WTC11 (cell line): ENCODE data around the gene FNDC5. TPM values are rescaled to one million over a fixed set of nuclear protein-coding genes. Genes with fewer than 3 reads are reported as not detected.

Experiments
- ATAC-seq: fragments of 200-7000 bp; cut with Tn5 transposase; 2 replicates; pipeline ENCODE4 v1.10.0; 2021; ENCODE audit warnings: mild to moderate bottlenecking, moderate library complexity
- CTCF ChIA-PET: fragments of 300-600 bp; sonication (Branson Sonifier 250); formaldehyde crosslinking; loops from one replicate; lab custom pipeline; 2021; ENCODE audit warnings: antibody characterized with exemption; lab: Charles Lee
- POLR2A ChIA-PET: fragments of 350-600 bp; sonication (Branson Sonifier 250); formaldehyde crosslinking; loops from one replicate; lab custom pipeline; 2021; ENCODE audit warnings: antibody characterized with exemption; lab: Charles Lee
- DNase-seq: peaks from one replicate; pipeline ENCODE4 v3.0.0; 2021; ENCODE audit warnings: low spot score
- H3K27ac Mint-ChIP-seq: 2 replicates; pipeline ENCODE4 v1.8.0; 2021; ENCODE audit warnings: mixed read lengths
- H3K27me3 Mint-ChIP-seq: 2 replicates; pipeline ENCODE4 v1.8.0; 2021; ENCODE audit warnings: low read depth, mild to moderate bottlenecking, moderate library complexity, mixed read lengths
- H3K36me3 Mint-ChIP-seq: 2 replicates; pipeline ENCODE4 v1.8.0; 2021; ENCODE audit warnings: mixed read lengths
- H3K4me1 Mint-ChIP-seq: 2 replicates; pipeline ENCODE4 v1.8.0; 2022; ENCODE audit warnings: mixed read lengths
- H3K4me3 Mint-ChIP-seq: 2 replicates; pipeline ENCODE4 v1.8.0; 2021; ENCODE audit warnings: mild to moderate bottlenecking, moderate library complexity, mixed read lengths
- H3K9me3 Mint-ChIP-seq: 2 replicates; pipeline ENCODE4 v1.8.0; 2021; ENCODE audit warnings: mixed read lengths
- ATF1 ChIP-seq: sonication (generic); formaldehyde crosslinking; IDR thresholded peaks from 2 replicates; pipeline ENCODE4 v1.8.1; 2023; ENCODE audit warnings: mild to moderate bottlenecking, moderate library complexity, missing genetic modification reagents
- CREB1 ChIP-seq: sonication (generic); formaldehyde crosslinking; IDR thresholded peaks from 2 replicates; pipeline ENCODE4 v1.8.0; 2023; ENCODE audit warnings: mild to moderate bottlenecking, missing genetic modification reagents
- CREM ChIP-seq: sonication (generic); formaldehyde crosslinking; IDR thresholded peaks from 2 replicates; pipeline ENCODE4 v1.8.1; 2022; ENCODE audit warnings: mild to moderate bottlenecking, missing genetic modification reagents, moderate library complexity
- ETV6 ChIP-seq: sonication (generic); formaldehyde crosslinking; IDR thresholded peaks from 2 replicates; pipeline ENCODE4 v1.8.1; 2022; ENCODE audit warnings: mild to moderate bottlenecking, missing genetic modification reagents
- FOXJ3 ChIP-seq: sonication (generic); formaldehyde crosslinking; IDR thresholded peaks from 2 replicates; pipeline ENCODE4 v1.9.0; 2021; ENCODE audit warnings: missing genetic modification reagents, mild to moderate bottlenecking, borderline replicate concordance
- FOXK1 ChIP-seq: sonication (generic); formaldehyde crosslinking; IDR thresholded peaks from 2 replicates; pipeline ENCODE4 v1.8.0; 2022; ENCODE audit warnings: mild to moderate bottlenecking, moderate library complexity, missing genetic modification reagents
- HMGA2 ChIP-seq: fragments of 250-450 bp; sonication (Bioruptor Pico); IDR thresholded peaks from 2 replicates; pipeline ENCODE4 v1.4.0; 2021; ENCODE audit warnings: mild to moderate bottlenecking, moderate library complexity
- KAT7 ChIP-seq: sonication (generic); formaldehyde crosslinking; IDR thresholded peaks from 2 replicates; pipeline ENCODE4 v1.8.1; 2023; ENCODE audit warnings: missing genetic modification reagents, mild to moderate bottlenecking, borderline replicate concordance
- MYBL2 ChIP-seq: sonication (generic); formaldehyde crosslinking; IDR thresholded peaks from 2 replicates; pipeline ENCODE4 v1.8.1; 2023; ENCODE audit warnings: mild to moderate bottlenecking, moderate library complexity, missing genetic modification reagents
- NFYB ChIP-seq: sonication (generic); formaldehyde crosslinking; conservative IDR thresholded peaks from 2 replicates; pipeline ENCODE4 v1.8.0; 2022; ENCODE audit warnings: low read depth, missing genetic modification reagents
- NR2C2 ChIP-seq: sonication (generic); formaldehyde crosslinking; IDR thresholded peaks from 2 replicates; pipeline ENCODE4 v1.8.0; 2022; ENCODE audit warnings: mild to moderate bottlenecking, missing genetic modification reagents
- OVOL2 ChIP-seq: fragments of 250-450 bp; sonication (Bioruptor Pico); IDR thresholded peaks from 2 replicates; pipeline ENCODE4 v1.9.0; 2021; ENCODE audit warnings: mild to moderate bottlenecking, borderline replicate concordance
- PRRX2 ChIP-seq: fragments of 250-450 bp; sonication (Bioruptor Pico); IDR thresholded peaks from 2 replicates; pipeline ENCODE4 v1.8.0; 2021; ENCODE audit warnings: mild to moderate bottlenecking
- RELA ChIP-seq: sonication (generic); formaldehyde crosslinking; IDR thresholded peaks from 2 replicates; pipeline ENCODE4 v1.8.1; 2022; ENCODE audit warnings: missing genetic modification reagents, mild to moderate bottlenecking, borderline replicate concordance
- RORB ChIP-seq: fragments of 250-450 bp; sonication (Bioruptor Pico); IDR thresholded peaks from 2 replicates; pipeline ENCODE4 v1.9.0; 2021; ENCODE audit warnings: mild to moderate bottlenecking
- SMAD4 ChIP-seq: sonication (generic); formaldehyde crosslinking; IDR thresholded peaks from 2 replicates; pipeline ENCODE4 v1.8.0; 2022; ENCODE audit warnings: mild to moderate bottlenecking, missing genetic modification reagents
- ZNF121 ChIP-seq: sonication (generic); formaldehyde crosslinking; IDR thresholded peaks from 2 replicates; pipeline ENCODE4 v1.8.0; 2023; ENCODE audit warnings: missing genetic modification reagents
- ZNF416 ChIP-seq: fragments of 250-450 bp; sonication (Bioruptor Pico); IDR thresholded peaks from 2 replicates; pipeline ENCODE4 v1.9.0; 2021; ENCODE audit warnings: mild to moderate bottlenecking, inconsistent platforms
- total RNA-seq: library from RNA; stranded (reverse); gene quantifications from 3 replicates; pipeline ENCODE4 v1.2.3, GENCODE V29; 2021
- TF ChIP-seq, protein P1 (sequence below): sonication (generic); formaldehyde crosslinking; IDR thresholded peaks from 2 replicates; pipeline ENCODE4 v1.8.1; 2023; ENCODE audit warnings: mild to moderate bottlenecking, missing genetic modification reagents, borderline replicate concordance
- TF ChIP-seq, protein P2 (sequence below): fragments of 200-600 bp; IDR thresholded peaks from 2 replicates; pipeline ENCODE4 v1.8.0; 2022; ENCODE audit warnings: antibody characterized with exemption
- TF ChIP-seq, protein P3 (sequence below): fragments of 250-450 bp; sonication (Bioruptor Pico); IDR thresholded peaks from 2 replicates; pipeline ENCODE4 v1.8.0; 2021; ENCODE audit warnings: mild to moderate bottlenecking
- TF ChIP-seq, protein P4 (sequence below): fragments of 250-450 bp; sonication (Bioruptor Pico); IDR thresholded peaks from 2 replicates; pipeline ENCODE4 v2.1.2; 2022; ENCODE audit warnings: mild to moderate bottlenecking, moderate library complexity
- TF ChIP-seq, protein P5 (sequence below): sonication (generic); formaldehyde crosslinking; IDR thresholded peaks from 2 replicates; pipeline ENCODE4 v1.8.1; 2023; ENCODE audit warnings: mild to moderate bottlenecking, missing genetic modification reagents
- TF ChIP-seq, protein P6 (sequence below): fragments of 250-450 bp; sonication (Bioruptor Pico); IDR thresholded peaks from 2 replicates; pipeline ENCODE4 v1.9.0; 2021; ENCODE audit warnings: moderate library complexity, mild to moderate bottlenecking, inconsistent platforms, borderline replicate concordance
- TF ChIP-seq, protein P7 (sequence below): sonication (generic); formaldehyde crosslinking; IDR thresholded peaks from 2 replicates; pipeline ENCODE4 v1.8.1; 2023; ENCODE audit warnings: mild to moderate bottlenecking, moderate library complexity, missing genetic modification reagents

FNDC5 gene
- total RNA-seq, 1 experiment from 2014 or later = 1.2 TPM

DNA sequence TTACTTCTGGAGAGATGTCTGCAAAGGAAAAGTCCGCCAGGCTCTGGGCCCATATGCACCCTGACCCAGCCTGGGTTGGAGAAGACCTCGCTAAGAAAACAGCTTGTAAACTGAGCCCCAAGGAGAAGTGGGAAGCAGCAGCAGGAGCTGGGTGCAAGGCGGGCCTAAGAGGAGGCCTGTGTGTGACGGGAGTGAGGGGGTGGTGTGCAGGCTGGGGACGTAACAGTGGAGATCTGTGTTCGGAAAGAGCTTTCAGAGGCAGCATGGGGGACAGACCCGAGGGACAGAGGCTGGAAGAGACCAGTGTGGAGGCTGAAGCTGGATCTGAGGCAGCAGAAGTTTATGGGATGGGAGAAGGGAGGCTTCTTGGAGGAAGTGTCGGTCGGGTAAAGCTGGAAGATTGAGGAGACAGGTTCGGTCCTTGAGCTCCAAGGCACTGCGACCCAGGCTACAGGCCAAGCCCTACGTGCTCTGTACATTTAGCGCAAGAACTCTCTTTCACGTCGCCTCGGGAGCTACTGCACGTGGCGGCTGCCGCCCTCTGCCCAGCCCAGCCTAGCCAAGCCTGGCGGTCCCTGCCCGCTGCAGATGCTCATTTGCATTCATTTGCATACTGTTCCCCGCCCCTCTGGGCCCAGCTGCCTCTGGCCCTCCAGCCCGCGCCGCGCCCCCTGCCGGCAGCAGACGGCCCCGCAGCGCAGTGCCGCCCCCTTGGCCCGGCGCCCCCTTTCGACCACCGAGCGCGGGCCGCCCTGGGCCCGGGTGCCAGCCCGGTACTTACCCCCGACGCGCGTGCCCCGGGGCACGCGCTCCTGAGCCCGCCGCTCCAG lies 21.9 kb upstream of the FNDC5 start:
- DNase-seq = peak; percentile 92
- Mint-ChIP-seq H3K9me3 (peaks cover 7% of the 10 kb centered on the region), H3K4me1 (peaks cover 11% of the 10 kb centered on the region), H3K36me3 (no peaks in the 10 kb centered on the region), H3K27me3 (peaks cover 59% of the 10 kb centered on the region), H3K27ac (no peak overlapping the region), H3K4me3 (peak overlapping the region; percentile 79)
- peak; percentile 85 for ATAC-seq
- ChIA-PET POLR2A (no interaction called here), CTCF (interaction anchor here (0.6 to 7.4 kb wide), 51 partner anchors 8 to 1172 kb away, joined by 3 to 80 read pairs (median 4); partner anchors contain the start of genes AZIN2, BSDC1, FNDC5 and RNF19B)
- TF ChIP-seq HMGA2 (no peak), ZNF416 (CRISPR knock-in tag) (no peak; the same call in 1 of the 2 replicates), PRRX2 (no peak), FOXK1 (peak; percentile 53; the same call in 1 of the 2 replicates), RELA (CRISPR knock-in tag) (no peak), FOXJ3 (CRISPR knock-in tag) (no peak), NR2C2 (CRISPR knock-in tag) (0 out of 2 replicates have a peak, but pooled peaks have one; percentile 45), ZNF121 (CRISPR knock-in tag) (no peak), CREB1 (CRISPR knock-in tag) (peak; percentile 67; the same call in 1 of the 2 replicates), MYBL2 (CRISPR knock-in tag) (no peak), RORB (no peak), NFYB (CRISPR knock-in tag) (no peak), CREM (no peak), ETV6 (no peak), SMAD4 (CRISPR knock-in tag) (no peak), ATF1 (CRISPR knock-in tag) (no peak), KAT7 (CRISPR knock-in tag) (no peak), OVOL2 (CRISPR knock-in tag) (no peak)
- TF ChIP-seq, protein P1, sequence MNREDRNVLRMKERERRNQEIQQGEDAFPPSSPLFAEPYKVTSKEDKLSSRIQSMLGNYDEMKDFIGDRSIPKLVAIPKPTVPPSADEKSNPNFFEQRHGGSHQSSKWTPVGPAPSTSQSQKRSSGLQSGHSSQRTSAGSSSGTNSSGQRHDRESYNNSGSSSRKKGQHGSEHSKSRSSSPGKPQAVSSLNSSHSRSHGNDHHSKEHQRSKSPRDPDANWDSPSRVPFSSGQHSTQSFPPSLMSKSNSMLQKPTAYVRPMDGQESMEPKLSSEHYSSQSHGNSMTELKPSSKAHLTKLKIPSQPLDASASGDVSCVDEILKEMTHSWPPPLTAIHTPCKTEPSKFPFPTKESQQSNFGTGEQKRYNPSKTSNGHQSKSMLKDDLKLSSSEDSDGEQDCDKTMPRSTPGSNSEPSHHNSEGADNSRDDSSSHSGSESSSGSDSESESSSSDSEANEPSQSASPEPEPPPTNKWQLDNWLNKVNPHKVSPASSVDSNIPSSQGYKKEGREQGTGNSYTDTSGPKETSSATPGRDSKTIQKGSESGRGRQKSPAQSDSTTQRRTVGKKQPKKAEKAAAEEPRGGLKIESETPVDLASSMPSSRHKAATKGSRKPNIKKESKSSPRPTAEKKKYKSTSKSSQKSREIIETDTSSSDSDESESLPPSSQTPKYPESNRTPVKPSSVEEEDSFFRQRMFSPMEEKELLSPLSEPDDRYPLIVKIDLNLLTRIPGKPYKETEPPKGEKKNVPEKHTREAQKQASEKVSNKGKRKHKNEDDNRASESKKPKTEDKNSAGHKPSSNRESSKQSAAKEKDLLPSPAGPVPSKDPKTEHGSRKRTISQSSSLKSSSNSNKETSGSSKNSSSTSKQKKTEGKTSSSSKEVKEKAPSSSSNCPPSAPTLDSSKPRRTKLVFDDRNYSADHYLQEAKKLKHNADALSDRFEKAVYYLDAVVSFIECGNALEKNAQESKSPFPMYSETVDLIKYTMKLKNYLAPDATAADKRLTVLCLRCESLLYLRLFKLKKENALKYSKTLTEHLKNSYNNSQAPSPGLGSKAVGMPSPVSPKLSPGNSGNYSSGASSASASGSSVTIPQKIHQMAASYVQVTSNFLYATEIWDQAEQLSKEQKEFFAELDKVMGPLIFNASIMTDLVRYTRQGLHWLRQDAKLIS (CRISPR knock-in tag) = no peak
- TF ChIP-seq, protein P2, sequence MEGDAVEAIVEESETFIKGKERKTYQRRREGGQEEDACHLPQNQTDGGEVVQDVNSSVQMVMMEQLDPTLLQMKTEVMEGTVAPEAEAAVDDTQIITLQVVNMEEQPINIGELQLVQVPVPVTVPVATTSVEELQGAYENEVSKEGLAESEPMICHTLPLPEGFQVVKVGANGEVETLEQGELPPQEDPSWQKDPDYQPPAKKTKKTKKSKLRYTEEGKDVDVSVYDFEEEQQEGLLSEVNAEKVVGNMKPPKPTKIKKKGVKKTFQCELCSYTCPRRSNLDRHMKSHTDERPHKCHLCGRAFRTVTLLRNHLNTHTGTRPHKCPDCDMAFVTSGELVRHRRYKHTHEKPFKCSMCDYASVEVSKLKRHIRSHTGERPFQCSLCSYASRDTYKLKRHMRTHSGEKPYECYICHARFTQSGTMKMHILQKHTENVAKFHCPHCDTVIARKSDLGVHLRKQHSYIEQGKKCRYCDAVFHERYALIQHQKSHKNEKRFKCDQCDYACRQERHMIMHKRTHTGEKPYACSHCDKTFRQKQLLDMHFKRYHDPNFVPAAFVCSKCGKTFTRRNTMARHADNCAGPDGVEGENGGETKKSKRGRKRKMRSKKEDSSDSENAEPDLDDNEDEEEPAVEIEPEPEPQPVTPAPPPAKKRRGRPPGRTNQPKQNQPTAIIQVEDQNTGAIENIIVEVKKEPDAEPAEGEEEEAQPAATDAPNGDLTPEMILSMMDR = peak; percentile 97
- TF ChIP-seq, protein P3, sequence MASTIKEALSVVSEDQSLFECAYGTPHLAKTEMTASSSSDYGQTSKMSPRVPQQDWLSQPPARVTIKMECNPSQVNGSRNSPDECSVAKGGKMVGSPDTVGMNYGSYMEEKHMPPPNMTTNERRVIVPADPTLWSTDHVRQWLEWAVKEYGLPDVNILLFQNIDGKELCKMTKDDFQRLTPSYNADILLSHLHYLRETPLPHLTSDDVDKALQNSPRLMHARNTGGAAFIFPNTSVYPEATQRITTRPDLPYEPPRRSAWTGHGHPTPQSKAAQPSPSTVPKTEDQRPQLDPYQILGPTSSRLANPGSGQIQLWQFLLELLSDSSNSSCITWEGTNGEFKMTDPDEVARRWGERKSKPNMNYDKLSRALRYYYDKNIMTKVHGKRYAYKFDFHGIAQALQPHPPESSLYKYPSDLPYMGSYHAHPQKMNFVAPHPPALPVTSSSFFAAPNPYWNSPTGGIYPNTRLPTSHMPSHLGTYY (CRISPR knock-in tag) = no peak
- TF ChIP-seq, protein P4, sequence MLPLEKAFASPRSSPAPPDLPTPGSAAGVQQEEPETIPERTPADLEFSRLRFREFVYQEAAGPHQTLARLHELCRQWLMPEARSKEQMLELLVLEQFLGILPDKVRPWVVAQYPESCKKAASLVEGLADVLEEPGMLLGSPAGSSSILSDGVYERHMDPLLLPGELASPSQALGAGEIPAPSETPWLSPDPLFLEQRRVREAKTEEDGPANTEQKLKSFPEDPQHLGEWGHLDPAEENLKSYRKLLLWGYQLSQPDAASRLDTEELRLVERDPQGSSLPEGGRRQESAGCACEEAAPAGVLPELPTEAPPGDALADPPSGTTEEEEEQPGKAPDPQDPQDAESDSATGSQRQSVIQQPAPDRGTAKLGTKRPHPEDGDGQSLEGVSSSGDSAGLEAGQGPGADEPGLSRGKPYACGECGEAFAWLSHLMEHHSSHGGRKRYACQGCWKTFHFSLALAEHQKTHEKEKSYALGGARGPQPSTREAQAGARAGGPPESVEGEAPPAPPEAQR (CRISPR knock-in tag) = no peak
- TF ChIP-seq, protein P5, sequence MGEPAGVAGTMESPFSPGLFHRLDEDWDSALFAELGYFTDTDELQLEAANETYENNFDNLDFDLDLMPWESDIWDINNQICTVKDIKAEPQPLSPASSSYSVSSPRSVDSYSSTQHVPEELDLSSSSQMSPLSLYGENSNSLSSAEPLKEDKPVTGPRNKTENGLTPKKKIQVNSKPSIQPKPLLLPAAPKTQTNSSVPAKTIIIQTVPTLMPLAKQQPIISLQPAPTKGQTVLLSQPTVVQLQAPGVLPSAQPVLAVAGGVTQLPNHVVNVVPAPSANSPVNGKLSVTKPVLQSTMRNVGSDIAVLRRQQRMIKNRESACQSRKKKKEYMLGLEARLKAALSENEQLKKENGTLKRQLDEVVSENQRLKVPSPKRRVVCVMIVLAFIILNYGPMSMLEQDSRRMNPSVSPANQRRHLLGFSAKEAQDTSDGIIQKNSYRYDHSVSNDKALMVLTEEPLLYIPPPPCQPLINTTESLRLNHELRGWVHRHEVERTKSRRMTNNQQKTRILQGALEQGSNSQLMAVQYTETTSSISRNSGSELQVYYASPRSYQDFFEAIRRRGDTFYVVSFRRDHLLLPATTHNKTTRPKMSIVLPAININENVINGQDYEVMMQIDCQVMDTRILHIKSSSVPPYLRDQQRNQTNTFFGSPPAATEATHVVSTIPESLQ (CRISPR knock-in tag) = no peak
- TF ChIP-seq, protein P6, sequence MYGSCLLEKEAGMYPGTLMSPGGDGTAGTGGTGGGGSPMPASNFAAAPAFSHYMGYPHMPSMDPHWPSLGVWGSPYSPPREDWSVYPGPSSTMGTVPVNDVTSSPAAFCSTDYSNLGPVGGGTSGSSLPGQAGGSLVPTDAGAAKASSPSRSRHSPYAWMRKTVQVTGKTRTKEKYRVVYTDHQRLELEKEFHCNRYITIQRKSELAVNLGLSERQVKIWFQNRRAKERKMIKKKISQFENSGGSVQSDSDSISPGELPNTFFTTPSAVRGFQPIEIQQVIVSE (CRISPR knock-in tag) = no peak
- TF ChIP-seq, protein P7, sequence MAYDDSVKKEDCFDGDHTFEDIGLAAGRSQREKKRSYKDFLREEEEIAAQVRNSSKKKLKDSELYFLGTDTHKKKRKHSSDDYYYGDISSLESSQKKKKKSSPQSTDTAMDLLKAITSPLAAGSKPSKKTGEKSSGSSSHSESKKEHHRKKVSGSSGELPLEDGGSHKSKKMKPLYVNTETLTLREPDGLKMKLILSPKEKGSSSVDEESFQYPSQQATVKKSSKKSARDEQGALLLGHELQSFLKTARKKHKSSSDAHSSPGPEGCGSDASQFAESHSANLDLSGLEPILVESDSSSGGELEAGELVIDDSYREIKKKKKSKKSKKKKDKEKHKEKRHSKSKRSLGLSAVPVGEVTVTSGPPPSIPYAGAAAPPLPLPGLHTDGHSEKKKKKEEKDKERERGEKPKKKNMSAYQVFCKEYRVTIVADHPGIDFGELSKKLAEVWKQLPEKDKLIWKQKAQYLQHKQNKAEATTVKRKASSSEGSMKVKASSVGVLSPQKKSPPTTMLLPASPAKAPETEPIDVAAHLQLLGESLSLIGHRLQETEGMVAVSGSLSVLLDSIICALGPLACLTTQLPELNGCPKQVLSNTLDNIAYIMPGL = peak; percentile 90
